T-helper 2 cell treated with Interferon-gamma antibody and Interleukin-4, amounts not matched to agents 100 ng/mL and 5 ng/mL, for 36 hours (primary cell): ENCODE data around the gene CLIC2. TPM values are rescaled to one million over a fixed set of nuclear protein-coding genes. Genes with fewer than 3 reads are reported as not detected.
"Not testable (repeated sequence)": the region's sequence is repeated elsewhere in the genome, so short reads cannot be mapped to it uniquely, and the experiment has no call there.

Source experiments
- intact Hi-C: fragments of 100-400 bp; cut with micrococcal nuclease; formaldehyde crosslinking; loops from one replicate; pipeline ENCODE4 v1.15.1; 2023
- total RNA-seq: library from RNA; stranded (reverse); gene quantifications from 2 replicates; pipeline ENCODE4 v1.2.3, GENCODE V29; 2022

CLIC2 gene
- total RNA-seq: 0.52 and 1.1 TPM in 2 replicates

DNA sequence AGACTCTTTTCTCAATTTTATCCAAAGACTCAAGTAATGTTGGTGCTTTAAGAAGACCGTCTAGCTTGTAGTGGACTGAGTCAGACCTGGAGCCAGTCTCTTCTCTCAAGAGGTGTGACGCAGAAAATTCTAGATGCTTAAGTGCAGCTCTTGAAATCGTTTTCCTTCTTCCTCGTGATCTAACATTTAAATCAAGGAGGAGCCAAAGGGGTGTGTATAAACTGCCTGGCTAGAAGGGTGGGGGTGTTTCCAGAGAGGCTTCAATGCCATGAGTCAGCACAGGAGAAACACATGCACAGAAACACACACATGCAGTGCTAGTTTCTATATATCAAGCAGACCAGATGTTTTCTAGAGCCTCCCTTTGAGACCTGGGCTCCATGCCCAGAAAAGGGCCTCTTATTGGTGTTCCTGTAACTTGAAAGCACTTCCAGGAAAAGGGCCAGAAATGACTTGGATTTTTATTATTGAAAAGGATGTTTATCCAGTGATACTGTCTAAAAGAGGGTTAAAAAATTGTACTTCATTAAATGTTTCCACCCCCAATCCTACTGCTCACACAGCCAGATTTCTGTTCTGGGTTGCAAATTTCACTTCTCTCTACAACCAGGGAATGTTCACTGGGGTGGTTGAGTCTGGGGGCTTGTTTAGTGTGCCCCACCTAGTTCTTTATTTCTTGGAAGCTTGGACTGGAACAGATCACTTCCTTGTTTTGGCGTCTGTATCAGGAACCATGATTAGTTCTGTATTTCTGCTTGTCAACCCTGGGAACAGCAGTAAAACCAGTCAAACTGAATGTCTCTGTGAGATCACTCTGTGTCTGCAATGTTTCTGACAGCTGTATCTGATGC is at the start of gene CLIC2:
CLIC2 (minus strand) TSS at position 129 of the 851 bp plus-strand sequence. CDS start 187 bp downstream, outside the sequence.
- intact Hi-C loops: no loop called here

DNA sequence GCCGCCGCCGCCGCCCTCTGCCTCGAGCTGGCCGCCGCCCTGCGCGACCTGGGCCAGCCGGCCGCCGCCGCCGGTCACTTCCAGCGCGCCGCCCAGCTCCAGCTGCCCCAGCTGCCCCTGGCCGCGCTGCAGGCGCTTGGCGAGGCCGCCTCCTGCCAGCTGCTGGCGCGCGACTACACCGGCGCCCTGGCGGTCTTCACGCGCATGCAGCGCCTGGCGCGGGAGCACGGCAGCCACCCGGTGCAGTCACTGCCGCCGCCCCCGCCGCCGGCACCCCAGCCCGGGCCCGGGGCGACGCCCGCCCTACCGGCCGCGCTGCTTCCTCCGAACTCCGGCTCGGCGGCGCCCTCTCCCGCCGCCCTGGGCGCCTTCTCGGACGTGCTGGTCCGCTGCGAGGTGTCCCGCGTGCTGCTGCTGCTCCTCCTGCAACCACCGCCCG is 48.1 kb upstream of the CLIC2 start:
- intact Hi-C loops: not testable (repeated sequence)

DNA sequence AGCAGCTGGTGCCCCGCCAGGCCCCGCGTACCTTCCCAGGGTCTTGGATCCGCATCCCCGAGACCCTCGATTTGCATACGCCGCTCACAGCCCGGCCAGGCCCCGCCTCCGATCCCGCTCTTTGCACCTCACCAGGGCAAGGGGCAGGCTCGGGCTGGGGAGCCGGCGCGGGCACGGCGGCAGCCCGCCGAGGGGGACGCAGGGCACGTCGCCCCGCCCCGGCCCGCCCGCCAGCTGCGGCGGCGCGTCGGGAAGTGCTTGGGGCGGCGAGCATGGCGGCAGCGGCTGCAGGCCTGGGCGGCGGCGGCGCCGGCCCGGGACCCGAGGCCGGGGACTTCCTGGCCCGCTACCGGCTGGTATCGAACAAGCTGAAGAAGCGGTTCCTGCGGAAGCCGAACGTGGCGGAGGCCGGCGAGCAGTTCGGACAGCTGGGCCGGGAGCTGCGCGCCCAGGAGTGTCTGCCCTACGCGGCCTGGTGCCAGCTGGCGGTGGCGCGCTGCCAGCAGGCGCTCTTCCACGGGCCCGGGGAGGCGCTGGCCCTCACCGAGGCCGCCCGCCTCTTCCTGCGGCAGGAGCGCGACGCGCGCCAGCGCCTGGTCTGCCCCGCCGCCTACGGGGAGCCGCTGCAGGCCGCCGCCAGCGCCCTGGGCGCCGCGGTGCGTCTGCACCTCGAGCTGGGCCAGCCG is 47.6 kb upstream of the CLIC2 start, which contains the start of gene F8A2:
F8A2 (plus strand) TSS at position 253 of the 686 bp plus-strand sequence; CDS start at position 273, 20 bp downstream.
- intact Hi-C loops: not testable (repeated sequence)

DNA sequence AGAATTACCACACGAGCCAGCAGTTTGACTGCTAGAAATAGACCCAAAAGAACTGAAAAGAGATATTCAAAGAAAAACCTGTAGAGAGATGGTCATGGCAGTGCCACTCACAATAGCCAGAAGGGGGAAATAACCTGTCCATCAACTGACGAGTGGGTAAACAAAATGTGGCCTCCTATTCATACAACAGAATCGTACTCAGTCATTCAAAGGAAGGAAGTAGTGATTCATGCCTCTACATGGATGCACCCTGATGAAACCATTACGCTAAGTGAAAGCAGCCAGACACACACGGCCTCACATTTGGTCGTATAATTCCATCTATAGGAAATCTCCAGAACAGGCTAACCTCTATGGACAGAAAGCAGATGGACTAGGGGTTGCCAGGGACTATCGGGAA is 45.4 kb upstream of the CLIC2 start:
- intact Hi-C loops: not testable (repeated sequence)

DNA sequence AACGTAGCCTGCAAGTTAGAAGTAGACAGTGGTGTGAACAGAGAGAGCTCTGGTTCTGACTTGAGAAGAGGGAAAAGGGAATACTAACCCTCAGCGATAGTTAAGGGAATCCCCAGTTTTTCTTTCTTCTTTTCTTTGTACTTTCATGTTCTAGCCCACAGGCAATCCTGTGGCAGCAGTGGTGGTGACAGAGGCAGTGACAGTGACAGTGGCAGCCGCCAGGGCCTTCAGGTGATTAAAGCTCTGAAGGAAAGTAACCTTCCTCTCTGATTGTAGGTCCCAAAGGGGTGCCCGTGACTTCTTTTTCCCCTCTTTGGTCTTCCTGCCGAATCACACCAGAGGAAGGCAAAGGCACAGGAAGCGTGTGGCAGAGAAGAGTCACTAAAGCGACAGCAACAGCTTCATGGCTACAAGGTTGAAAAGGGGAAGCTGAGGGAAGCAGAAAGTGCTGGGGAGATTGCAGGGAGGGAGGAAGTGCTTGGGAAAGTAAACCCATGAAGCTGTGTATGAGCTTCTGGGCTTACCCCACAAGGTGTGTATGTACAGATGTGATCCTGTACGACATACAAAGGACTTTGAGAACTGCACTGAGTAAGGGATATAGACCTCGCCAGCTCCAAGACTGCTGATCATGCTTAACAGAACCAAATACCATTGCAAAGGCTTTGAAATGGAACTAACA is 39.5 kb upstream of the CLIC2 start:
- intact Hi-C loops: not testable (repeated sequence)

DNA sequence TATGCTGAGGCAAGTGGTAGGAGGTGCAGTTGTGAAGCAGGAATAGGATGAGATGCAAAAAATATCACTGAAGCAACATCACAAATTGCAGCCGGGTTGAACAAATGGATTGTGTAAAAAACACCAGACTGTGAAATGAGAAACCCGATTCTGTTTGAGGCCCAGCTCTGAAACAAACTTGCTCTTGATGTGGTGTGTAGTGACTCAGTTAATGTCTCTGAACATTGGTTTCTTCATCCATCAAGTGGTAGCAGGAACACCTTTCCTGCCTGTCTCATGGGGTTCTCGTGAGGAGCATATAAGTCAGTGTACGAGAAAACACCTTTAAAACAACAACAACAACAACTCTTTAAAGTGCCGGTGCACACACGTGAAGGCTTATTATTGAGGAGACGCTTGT is 29.3 kb upstream of the CLIC2 start:
- intact Hi-C loops: not testable (repeated sequence)

DNA sequence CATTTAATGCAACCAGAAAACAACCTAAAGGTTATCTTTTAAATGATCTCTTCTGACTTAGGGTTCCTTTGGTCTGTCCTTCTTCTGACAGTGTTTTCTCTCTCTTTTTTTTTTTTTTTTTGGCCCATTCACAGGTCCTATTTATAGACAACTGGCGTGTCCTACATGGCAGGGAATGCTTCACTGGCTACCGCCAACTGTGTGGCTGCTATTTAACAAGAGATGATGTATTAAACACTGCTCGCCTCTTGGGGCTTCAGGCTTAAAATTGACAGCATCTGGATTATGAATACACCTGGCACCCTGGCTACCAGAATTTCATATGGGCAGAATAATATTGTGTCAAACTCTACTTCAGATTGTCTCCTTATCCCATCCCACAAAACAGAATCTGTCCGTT is 15.0 kb upstream of the CLIC2 start:
- intact Hi-C loops: not testable (repeated sequence)

DNA sequence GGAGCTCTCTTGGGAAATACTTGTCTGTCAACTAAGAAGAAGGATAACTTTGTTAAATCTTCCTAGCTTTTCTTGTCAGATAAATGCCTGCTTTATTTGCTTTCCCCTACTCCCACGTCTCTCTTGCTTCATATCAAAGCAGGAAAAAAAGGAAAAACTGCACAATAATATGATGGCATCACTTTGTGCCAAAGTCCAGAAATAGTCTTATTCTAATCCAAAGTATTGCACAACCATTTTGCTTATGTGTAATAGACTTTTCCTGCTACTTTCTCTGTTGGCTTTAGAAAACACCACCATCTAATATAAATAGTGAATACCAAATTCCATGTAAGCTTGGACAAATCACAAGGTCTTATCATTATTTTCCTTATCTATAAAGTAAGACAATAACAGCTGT is 11.3 kb upstream of the CLIC2 start:
- intact Hi-C loops: not testable (repeated sequence)

DNA sequence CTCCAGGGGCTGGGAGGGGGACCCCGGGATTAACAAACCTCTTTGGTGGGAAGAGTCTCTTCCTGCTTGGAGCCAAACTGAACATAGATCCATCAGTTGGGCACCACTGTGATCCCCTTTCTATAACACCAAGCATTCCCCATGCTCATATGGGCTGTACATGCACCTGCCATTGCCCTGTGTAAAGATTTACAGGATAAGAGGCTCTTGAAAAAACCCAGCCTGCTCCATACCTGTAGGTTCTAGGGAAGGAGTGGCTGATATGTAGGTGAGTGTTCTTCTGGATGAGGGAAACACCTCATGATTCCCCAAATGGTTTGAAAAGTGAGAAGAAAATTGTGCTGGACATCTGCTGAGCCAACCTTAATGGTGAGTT is 911 bp upstream of the CLIC2 start:
- intact Hi-C loops: not testable (repeated sequence)

DNA sequence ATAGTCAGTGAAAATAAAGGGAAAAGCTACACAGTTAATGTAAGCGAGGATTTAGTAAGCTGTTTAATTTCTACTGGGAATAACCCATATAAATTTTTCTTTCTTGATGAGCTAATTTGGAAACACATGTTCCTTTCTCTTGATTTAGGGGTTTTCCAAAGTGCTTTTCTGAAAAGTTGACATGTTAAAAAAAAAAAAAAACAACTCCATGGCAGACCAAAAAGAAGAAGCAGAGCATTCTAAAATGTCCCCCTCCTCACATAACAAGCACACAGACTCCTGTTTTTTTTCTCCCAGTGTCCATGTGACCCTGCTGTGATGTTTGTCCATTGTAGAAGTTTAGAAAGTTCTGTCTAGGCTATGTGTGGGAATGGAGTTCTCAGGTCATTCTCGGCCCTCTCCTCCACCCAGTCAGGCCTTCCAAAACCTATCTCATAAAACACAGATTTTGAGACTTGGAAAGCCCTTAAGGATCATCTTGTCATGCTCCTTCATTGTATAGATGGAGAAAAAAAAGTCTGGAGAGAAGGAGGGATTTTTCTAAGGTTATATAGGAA is 792 bp downstream of the CLIC2 start:
- intact Hi-C loops: no loop called here

DNA sequence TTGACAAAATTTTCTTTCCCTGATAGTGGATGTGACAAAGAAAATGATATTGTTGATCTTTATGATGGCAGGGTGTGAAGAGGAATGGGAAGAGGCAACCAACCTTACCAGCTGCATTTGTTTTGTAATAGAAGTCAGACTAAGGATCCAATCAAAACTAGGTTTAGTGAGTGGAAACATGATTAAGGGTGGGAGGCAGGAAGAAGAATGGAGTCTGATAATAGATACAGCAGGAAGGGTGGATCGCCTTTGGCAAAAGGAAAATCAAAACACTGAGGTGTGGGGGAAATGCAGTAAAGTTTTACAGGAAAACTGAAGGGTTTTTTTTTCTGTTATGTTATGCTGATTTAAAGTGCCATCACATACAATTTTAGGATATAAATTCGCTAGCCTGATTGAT is 3.4 kb downstream of the CLIC2 start:
- intact Hi-C loops: no loop called here

DNA sequence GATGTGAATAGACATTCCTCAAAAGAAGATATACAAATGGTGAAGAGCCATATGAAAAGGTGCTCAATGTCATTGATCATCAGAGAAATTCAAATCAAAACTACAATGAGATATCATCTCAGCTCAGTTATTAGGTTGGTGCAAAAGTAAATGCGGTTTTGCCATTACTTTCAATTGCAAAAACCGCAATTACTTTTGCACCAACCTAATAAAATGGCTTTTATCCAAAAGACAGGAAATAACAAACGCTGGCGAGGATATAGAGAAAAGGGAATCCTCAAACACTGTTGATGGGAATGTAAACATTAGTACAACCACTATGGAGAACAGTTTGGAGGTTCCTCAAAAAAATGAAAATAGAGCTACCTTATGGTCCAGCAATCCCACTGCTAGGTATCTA is 5.1 kb downstream of the CLIC2 start:
- intact Hi-C loops: no loop called here

DNA sequence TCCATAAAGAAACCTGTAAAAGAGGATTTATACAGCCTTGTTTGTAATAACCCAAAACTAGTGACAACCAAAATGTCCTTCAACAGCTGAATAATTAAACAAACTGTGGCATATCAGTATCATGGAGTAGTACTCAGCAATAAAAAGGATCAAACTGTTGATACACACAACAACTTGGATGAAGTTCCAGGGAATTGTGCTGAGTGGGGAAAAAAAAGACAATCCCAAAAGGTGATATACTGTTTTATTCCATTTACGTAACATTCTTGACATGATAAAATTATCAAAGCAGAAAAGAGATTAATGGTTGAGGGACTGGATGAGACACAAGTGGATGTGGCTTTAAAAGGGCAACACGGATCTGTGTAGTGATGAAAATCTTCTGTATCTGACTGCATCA is 7.8 kb downstream of the CLIC2 start:
- intact Hi-C loops: no loop called here

DNA sequence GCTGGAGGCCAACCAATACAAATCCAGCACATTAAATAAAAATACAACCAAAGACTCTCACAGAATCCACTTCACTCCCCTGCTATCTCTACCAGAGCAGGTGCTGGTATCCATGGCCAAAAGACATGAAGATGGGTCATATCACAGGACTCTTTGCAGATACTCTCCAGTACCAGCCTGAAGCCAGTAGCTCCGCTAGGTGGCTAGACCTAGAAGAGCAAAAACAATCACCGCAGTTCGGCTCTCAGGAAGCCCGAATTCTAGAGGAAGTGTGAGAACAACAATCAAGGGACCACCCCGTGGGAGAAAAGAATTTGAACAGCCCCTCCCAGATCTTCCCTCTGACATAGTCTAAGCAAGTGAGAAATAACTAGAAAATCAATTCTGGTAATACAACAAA is 20.2 kb downstream of the CLIC2 start:
- intact Hi-C loops: no loop called here

DNA sequence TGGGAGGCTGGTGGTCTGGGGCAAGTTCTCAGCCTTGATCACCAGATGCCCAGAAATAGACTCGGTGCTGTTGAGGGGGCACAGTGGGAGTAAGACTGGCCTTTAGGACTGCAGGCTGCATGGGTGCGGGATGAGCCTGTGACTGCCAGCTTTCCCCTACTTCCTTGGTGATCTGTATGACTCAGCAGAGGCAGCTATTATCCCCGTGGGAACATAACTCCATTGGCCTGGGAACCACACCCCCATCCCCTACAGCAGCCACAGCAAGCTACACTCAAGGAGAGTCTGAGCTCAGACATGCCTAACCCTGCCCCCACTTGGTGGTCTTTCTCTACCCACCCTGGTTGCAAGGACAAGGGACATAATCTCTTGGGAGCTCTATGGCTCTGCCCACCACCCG is 20.6 kb downstream of the CLIC2 start:
- intact Hi-C loops: no loop called here

DNA sequence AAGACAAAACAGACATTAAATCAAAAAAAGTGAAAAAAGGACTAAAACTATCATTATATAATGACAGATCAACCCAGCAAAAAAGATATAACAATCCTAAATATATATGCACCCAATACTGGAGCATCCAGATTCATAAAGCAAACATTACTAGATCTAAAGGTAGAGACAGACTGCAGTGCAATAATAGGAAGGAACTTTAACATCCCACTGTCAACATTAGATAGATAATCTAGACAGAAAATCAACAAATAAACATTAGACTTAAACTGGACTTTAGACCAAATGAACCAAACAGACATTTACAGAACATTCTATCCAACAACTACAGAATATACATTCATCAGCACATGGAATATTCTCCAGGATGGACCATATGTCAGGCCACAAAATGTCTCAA is 40.6 kb downstream of the CLIC2 start:
- intact Hi-C loops: no loop called here

DNA sequence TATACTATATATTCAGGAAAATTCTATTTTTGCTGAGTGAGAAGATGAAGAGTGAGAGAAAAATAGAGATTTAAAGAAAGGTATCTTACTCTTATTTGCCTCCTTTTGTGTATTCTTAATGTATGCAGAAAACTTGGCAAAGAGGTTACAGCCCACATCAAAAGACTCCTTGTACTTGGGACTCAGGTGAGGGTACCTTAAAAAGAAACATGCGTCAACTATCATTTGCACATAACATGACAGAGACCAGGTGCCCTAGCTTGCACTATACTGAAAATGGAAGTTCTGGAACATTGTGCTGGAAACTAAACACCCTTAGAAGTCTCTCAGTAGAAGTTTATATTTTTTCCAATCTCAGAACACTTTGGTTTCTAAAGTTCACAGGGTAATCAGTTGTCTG is 54.5 kb downstream of the CLIC2 start:
- intact Hi-C loops: no loop called here

DNA sequence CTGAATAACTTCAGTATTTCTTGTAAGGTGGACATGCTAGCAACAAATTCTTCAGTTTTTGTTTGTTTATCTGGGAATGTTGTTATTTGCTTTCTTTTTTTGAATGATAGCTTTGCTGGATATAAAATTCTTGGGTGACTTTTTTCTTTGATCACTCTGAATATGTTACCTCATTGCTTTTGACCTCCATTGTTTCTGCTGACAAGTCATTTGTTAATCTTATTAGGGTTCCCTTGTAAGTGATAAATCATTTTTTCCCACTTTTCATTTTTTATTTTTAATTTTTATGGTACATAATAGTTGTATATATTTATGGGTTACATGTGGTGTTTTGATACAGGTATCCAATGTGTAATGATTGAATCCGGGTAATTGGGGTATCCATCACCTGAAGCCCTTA is 63.4 kb downstream of the CLIC2 start:
- intact Hi-C loops: no loop called here

DNA sequence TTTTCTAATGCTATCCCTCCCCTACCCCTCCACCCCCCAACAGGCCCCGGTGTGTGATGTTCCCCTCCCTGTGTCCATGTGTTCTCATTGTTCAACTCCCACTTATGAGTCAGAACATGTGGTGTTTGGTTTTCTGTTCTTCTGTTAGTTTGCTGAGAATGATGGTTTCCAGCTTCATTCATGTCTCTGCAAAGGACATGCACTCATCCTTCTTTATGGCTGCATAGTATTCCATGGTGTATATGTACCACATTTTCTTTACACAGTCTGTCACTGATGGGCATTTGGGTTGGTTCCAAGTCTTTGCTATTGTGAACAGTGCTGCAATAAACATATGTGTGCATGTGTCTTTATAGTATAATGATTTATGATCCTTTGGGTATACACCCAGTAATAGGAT is 66.4 kb downstream of the CLIC2 start:
- intact Hi-C loops: not testable (repeated sequence)

DNA sequence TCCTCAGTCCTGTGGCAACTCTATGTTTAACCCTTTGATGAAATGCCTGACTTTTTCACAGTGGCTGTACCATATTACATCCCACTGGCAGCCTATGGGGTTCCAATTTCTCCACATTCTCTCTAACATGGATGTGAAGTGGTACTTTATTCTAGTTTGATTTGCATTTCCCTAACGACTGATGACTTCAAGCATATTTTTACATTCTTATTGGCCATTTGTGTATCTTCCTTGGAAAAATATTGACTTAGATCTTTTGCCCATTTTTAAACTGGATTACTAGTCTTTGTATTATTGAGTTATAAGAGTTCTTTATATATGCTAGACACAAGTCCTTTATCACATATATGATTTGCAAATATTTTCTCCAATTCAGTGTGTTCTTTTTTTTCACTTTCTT is 68.0 kb downstream of the CLIC2 start:
- intact Hi-C loops: no loop called here

DNA sequence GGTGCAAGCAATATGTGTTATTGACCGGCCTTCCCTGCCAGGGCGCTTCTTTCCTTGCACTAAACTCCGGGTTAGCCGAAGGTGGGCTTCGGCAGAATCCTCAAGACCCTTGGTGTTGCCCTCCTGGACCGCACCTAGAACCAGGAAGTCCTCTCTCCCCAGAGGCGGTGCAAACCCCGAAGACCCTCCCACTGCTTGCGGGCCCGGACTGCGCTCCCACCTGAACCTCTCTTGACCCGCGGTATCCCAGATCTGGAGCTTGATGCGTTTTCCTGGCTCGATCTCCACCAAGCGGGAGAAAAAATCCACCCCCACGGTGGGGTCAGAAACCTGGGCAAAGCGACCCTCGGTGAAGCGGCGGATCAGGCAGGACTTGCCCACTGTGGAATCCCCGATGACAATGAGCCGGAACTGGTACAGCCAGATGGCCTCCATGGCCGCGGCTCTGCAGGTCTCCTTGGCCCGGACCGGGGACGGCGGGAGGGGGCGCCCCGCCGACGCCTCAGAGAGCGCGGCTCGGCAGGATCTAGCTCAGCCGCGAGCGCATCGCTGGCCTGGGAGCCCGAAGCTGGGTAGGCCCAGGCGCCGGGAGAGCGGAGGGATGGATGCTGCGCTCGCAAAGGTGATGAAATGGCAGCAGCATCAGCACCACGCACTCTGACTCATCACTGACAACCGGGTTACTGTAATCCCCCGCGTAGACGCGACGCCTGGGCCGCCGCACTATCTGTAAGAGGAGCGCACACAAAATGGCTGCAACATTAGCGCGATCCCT is 70.4 kb downstream of the CLIC2 start, which contains the start of gene RAB39B:
RAB39B (minus strand) TSS at position 638 of the 775 bp plus-strand sequence; CDS start at position 435, 203 bp downstream.
- intact Hi-C loops: loop anchor here (1.0 kb wide), 1 partner anchor 48 kb away; the partner anchor contains the start of gene VBP1
